AG10803 (cell line): Measurements from ENCODE around the gene PITPNC1.
"Not testable (repeated sequence)": the region's sequence is repeated elsewhere in the genome, so short reads cannot be mapped to it uniquely, and the experiment has no call there.

ENCODE experiments used
- DNase-seq: peaks from one replicate; pipeline ENCODE4 v3.0.0; 2010; ENCODE audit warnings: low read depth
- H3K4me3 ChIP-seq: 2 replicates; pipeline ENCODE4 v1.5.1; 2011; ENCODE audit warnings: mild to moderate bottlenecking, low read length, control low read depth
- TF ChIP-seq, protein P1 (sequence below): conservative IDR thresholded peaks from 2 replicates; pipeline ENCODE4 v1.5.1; 2011; ENCODE audit warnings: mild to moderate bottlenecking, low read length, control low read depth, inconsistent platforms

PITPNC1 gene

DNA sequence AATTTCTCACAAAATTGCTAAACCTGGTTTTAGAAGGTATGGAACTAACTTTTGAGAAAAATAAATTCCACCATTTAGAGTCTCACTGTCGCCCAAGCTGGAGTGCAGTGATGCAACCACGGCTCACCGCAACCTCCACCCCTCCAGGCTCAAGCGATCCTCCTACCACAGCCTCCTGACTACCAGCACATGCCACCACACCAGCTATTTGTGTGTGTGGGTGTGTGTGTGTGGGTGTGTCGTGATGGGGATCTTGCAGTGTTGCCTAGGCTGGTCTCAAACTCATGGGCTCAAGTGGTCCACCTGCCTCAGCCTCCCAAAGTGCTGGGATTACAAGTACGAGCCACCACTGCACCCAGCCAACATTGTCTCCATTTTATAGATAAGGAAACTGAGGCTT, 269.4 kb downstream of the PITPNC1 start:
- no peak for DNase-seq
- TF ChIP-seq, protein P1, sequence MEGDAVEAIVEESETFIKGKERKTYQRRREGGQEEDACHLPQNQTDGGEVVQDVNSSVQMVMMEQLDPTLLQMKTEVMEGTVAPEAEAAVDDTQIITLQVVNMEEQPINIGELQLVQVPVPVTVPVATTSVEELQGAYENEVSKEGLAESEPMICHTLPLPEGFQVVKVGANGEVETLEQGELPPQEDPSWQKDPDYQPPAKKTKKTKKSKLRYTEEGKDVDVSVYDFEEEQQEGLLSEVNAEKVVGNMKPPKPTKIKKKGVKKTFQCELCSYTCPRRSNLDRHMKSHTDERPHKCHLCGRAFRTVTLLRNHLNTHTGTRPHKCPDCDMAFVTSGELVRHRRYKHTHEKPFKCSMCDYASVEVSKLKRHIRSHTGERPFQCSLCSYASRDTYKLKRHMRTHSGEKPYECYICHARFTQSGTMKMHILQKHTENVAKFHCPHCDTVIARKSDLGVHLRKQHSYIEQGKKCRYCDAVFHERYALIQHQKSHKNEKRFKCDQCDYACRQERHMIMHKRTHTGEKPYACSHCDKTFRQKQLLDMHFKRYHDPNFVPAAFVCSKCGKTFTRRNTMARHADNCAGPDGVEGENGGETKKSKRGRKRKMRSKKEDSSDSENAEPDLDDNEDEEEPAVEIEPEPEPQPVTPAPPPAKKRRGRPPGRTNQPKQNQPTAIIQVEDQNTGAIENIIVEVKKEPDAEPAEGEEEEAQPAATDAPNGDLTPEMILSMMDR = no peak
- no peak overlapping the region for H3K4me3 ChIP-seq

DNA sequence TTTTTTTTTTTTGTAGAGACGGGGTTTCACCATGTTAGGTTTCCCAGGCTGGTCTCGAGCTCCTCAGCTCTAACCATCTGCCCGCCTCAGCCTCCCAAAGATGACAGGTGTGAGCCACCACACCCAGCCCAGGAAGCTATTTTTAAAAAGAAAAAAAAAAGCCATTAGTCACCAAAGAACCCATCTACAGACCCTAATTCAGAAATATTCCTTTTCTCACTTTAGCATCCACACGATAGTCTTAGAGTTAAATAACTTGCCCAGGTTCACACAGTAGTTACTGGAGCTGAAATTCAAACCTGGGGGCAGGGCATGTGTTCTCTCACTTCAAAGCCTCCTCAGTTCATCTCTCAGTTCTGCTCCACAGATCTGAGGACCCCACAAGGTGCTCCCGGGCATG, 270.4 kb downstream of the PITPNC1 start:
- H3K4me3 ChIP-seq = no peak overlapping the region
- TF ChIP-seq, protein P1 = no peak
- no peak for DNase-seq

DNA sequence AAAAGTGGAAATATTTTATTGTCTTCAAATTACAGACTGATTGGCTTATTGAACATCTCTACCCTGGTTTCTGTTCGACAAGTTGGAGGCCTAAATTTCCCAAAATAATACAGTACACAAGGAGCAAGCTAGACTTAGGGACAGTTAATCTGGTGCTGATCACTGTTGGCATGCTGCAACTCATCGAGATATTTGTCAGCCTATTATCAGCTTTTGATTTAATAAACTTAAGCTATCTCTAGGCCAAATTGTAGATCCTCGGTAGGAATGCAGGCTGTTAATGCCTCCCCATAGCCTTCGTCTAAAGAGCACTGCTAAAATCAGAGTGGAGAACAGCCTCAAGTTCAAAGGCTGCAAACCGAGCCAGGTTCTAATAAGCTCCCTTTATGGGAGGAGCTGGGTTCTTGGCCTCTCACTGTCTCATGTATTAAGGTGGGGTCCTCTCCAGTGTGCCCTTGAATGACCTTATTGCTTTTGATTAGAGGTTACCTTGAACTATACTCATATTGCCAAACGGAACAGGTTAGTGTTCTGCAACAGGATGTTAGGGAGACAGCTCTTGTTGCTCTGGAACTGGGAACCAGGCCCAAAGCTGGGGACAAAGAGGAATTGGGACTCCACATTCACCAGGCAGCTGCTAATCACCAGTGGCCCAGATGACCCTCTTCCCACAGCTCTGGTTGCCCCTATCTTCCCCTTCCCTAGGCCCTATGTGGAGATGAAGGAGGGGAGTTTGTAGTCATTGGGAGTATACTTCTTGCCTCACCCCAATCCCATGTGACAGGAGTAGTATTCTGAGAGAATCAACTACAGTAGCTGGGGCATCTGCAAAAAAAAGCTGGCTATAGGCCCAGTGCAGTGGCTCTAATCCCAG, 271.2 kb downstream of the PITPNC1 start:
- no peak overlapping the region for H3K4me3 ChIP-seq
- DNase-seq = no peak
- TF ChIP-seq, protein P1 = no peak

DNA sequence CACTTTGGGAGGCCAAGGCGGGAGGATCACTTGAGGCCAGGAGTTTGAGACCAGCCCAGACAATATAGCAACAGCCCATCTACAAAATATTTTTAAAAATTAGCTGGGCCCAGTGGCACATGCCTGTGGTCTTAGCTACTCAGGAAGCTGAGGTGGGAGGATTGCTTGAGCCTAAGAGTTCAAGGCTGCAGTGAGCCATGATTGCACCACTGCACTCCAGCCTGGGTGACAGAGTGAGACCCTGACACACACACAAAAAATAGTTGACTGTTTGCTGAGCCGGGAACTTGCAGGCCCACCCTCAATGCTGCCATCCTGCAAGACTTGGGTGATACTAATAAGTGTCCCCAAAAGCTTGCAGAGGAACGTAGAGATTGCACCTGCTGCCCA, 271.8 kb downstream of the PITPNC1 start:
- not testable (repeated sequence) for DNase-seq, H3K4me3 ChIP-seq

DNA sequence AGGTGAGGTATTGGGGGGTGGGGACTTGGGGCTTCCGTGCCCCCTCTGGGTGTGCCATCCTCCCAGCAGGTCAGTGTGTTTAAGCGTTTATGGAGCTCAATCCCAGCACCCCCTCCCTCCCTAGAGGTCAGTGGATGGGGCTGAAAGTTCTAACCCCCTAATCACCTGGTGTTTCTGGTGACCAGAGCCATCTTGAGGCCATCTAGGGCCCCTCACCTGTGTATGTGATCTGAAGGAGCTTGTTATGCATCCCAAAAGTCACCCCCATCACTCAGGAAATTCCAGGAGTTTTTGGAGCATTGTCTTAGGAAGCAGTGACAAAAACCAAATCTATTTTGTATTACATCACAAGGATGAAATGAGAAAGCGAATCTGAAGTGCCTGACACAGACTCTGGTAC, 272.8 kb downstream of the PITPNC1 start:
- DNase-seq = no peak
- TF ChIP-seq, protein P1 = no peak
- H3K4me3 ChIP-seq = no peak overlapping the region

DNA sequence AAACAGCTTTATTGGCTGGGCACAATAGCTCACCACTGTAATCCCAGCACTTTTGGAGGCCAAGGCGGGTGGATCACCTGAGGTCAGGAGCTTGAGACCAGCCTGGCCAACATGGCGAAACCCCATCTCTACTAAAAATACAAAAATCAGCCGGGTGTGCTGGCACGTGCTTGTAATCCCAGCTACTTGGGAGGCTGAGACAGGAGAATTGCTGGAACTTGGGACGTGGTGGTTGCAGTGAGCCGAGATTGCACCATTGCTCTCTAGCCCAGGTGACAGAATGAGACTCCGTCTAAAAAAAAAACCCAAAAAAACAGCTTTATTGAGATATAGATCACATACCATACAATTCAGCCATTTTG, 274.1 kb downstream of the PITPNC1 start:
- not testable (repeated sequence) for DNase-seq, H3K4me3 ChIP-seq

DNA sequence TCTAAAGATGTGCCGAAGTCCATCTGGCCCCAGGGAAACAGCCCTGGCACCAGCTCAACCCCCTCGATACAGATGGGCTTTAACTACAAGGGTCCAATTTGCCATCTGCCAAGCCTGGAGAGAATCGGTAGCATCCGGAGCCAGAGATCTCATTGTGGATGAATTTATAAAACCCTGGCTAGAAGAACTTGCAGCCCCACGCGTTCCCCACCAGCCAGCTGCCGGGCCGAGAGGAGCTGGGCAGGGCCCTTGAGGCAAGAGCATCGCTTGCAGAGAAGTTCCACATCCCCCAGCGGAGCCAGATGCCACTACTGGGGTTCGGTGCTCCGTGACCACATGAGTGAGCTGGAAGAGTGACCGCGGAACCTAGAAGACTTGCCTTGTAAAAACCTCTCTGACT, 275.4 kb downstream of the PITPNC1 start:
- no peak overlapping the region for H3K4me3 ChIP-seq
- no peak for DNase-seq
- TF ChIP-seq, protein P1 = no peak

DNA sequence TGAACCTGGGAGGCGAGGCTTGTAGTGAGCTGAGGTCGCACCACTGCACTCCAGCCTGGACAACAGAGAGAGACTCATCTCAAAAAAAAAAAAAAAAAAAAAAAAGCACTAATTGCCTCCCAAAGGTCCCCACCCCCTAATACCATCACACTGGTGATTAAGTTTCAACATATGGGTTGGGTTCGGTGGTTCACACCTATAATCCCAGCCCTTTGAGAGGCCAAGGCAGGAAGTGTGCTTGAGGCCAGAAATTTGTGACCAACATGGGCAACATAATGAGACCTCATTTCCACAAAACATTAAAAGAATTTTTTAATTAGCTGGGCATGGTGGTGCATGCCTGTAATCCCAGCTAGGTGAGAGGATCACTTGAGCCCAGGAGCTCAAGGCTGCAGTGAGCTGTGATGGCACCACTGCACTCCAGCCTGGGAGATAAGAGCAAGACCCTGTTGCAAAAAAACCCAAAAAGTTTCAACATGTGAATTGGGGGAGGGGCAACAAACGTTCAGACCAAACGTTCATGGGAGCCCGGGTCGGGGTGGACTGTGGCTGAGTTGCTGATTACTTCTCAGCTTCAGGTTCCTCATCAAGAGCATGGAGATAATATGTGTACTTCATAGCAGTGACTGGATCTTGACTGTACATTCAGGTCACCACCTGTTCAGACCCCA, 278.5 kb downstream of the PITPNC1 start:
- TF ChIP-seq, protein P1 = no peak
- H3K4me3 ChIP-seq = no peak overlapping the region
- DNase-seq = no peak
